ENCODE data around the gene TNXB.
"Not testable (repeated sequence)": the region's sequence is repeated elsewhere in the genome, so short reads cannot be mapped to it uniquely, and the experiment has no call there.

DNA sequence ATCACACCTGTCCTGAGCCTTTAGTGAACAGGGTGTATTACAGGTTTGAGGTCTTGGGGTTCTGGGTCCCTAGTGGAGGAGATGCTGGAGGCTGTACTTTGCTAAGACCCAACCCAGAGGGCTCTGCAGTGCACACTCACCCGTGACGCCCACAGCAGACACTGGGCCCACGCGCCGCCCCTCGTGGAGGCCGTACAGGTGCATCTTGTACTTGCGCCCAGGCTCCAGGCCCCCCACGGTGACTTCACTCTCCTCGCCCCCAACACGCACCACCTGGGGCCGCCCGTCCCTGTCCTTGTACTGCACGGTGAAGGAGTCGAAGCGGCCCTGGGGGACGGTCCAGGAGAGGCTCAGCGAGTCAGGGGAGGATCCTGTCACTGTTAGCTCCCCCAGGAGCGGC, 41.6 kb downstream of the TNXB start:
- not testable (repeated sequence) for TF ChIP-seq POLR2A (IDR thresholded peaks at IDR 0.05); POLR2AphosphoS5 (IDR thresholded peaks at IDR 0.05; ENCODE audit: insufficient read depth in 1 of 2, low read depth in 1 of 2)
- TF ChIP-seq, protein P1, sequence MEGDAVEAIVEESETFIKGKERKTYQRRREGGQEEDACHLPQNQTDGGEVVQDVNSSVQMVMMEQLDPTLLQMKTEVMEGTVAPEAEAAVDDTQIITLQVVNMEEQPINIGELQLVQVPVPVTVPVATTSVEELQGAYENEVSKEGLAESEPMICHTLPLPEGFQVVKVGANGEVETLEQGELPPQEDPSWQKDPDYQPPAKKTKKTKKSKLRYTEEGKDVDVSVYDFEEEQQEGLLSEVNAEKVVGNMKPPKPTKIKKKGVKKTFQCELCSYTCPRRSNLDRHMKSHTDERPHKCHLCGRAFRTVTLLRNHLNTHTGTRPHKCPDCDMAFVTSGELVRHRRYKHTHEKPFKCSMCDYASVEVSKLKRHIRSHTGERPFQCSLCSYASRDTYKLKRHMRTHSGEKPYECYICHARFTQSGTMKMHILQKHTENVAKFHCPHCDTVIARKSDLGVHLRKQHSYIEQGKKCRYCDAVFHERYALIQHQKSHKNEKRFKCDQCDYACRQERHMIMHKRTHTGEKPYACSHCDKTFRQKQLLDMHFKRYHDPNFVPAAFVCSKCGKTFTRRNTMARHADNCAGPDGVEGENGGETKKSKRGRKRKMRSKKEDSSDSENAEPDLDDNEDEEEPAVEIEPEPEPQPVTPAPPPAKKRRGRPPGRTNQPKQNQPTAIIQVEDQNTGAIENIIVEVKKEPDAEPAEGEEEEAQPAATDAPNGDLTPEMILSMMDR (IDR thresholded peaks at IDR 0.05): not testable (repeated sequence)
